ENCODE data around the gene FGGY.

- TF ChIP-seq YY1 (IDR thresholded peaks at IDR 0.05; ENCODE audit: insufficient read depth, insufficient read length) (no peak), ZNF274 (IDR thresholded peaks at IDR 0.05; ENCODE audit: low read depth, low read length) (no peak), SUZ12 (IDR thresholded peaks at IDR 0.05; ENCODE audit: extremely low read depth, insufficient read depth, insufficient read length) (no peak)
Observed at GRCh38 chr1:59569198-59569597, 272.3 kb downstream of the FGGY start.

Data from NT2/D1 (cell line).